Esophagus muscularis mucosa (tissue), 3 donors: ENCODE results near the gene SOBP.

Experiments
- CTCF ChIP-seq, 3 experiments: fragments of 200-600 bp in 2 of 3; fragments of 450-650 bp in 1 of 3; sonication (generic) in 2 of 3; IDR thresholded peaks; one replicate each; pipeline ENCODE4 v1.5.1; 2017 to 2019; ENCODE audit warnings: antibody characterized with exemption in 3 of 3, mild to moderate bottlenecking in 2 of 3, moderate library complexity in 1 of 3
- POLR2A ChIP-seq: fragments of 450-650 bp; IDR thresholded peaks from one replicate; pipeline ENCODE4 v1.6.1; 2017; ENCODE audit warnings: antibody characterized with exemption, moderate library complexity, mild to moderate bottlenecking, low read depth

DNA sequence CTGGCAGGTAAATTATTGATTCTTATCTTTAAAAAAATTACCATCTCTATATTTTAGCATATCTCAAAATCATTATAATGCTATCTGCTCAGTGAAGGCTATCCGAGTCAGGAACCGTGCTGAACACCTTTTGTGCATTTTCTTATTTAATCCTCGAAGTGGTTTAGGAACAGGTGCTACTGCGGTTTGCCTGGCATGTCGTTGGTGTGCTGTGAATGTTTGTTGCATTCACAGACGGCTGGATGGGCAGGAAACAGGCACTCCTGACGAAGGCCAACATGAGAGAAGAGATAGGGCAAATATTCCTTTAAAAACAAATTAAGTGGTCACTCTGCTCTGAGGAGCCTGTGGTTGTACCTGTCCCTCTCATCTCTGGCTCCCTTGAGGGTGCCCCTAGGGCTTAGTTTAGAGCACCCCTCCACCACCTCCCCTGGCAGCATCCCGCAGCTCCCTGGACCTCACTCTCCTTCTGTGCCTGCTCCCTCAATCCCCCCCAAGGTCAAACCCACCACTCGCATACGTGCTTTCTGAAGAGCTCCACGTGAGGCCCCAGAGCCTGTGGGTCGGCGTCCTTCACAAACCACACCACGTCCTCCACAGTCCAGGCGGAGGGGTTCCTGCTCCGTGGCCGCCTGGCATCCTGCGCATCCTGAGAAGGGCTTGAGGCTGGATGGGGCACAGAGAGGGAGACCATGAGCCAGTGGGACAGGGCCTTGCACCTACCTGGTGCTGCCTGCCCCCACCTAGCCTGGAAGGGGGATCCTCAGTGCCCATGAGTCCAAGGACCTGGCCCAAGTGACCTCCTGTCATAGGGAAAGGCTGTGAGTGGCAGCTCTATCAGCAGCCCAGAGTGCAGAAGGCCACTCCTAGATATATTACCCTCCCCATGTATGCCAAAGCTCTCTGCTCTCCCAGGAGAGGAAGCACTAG is 217.7 kb downstream of the SOBP start:
- TF ChIP-seq CTCF (IDR thresholded peaks at IDR 0.05) (no peak), POLR2A (no peak)
